Nephron (organoid): Measurements from ENCODE around the gene OBSCN.

Experiments used
- H3K27ac Mint-ChIP-seq, 3 experiments: 2 replicates each; pipeline ENCODE4 v1.8.0; 2020; ENCODE audit warnings: mixed read lengths in 3 of 3, mild to moderate bottlenecking in 2 of 3, moderate library complexity in 1 of 3
- H3K27me3 Mint-ChIP-seq: 2 replicates; pipeline ENCODE4 v1.8.0; 2021; ENCODE audit warnings: low read depth, mild to moderate bottlenecking, moderate library complexity, mixed read lengths
- H3K36me3 Mint-ChIP-seq: 2 replicates; pipeline ENCODE4 v1.8.0; 2020; ENCODE audit warnings: low read depth, mixed read lengths
- H3K4me1 Mint-ChIP-seq: 2 replicates; pipeline ENCODE4 v1.8.0; 2020; ENCODE audit warnings: mixed read lengths
- H3K4me3 Mint-ChIP-seq, 3 experiments: 2 replicates each; pipeline ENCODE4 v1.8.0; 2020; ENCODE audit warnings: mild to moderate bottlenecking in 3 of 3, mixed read lengths in 3 of 3, moderate library complexity in 2 of 3
- H3K9me3 Mint-ChIP-seq: 2 replicates; pipeline ENCODE4 v1.8.0; 2020; ENCODE audit warnings: mixed read lengths
- CTCF ChIP-seq, 3 experiments: fragments of 200-600 bp; sonication (generic); IDR thresholded peaks; one replicate each; pipeline ENCODE4 v1.5.0; 2021; ENCODE audit warnings: antibody characterized with exemption in 3 of 3; ENCODE audit not compliant: unreplicated experiment in 3 of 3

The OBSCN gene

GRCh38 chr1:228426518-228427175 is 218.8 kb downstream of the OBSCN start:
- Mint-ChIP-seq H3K4me1 (no peaks in the 10 kb centered on the region), H3K27ac (no peak overlapping the region), H3K27me3 (peaks cover 11% of the 10 kb centered on the region), H3K36me3 (peaks cover 5% of the 10 kb centered on the region), H3K9me3 (no peaks in the 10 kb centered on the region), H3K4me3 (no peak overlapping the region)
- no peak for TF ChIP-seq CTCF (IDR thresholded peaks at IDR 0.05; ENCODE audit: unreplicated experiment in 3 of 3)

GRCh38 chr1:228428412-228428811 is 220.6 kb downstream of the OBSCN start:
- Mint-ChIP-seq H3K4me3 (no peak overlapping the region), H3K27ac (peak overlapping the region in 1 of 3 experiments; percentile 51), H3K4me1 (no peaks in the 10 kb centered on the region), H3K36me3 (peaks cover 5% of the 10 kb centered on the region), H3K9me3 (no peaks in the 10 kb centered on the region), H3K27me3 (peaks cover 8% of the 10 kb centered on the region)
- TF ChIP-seq CTCF (IDR thresholded peaks at IDR 0.05; ENCODE audit: unreplicated experiment in 3 of 3), result no peak
